ENCODE measurements around the gene TOMT. TPM values are rescaled to one million over a fixed set of nuclear protein-coding genes. Genes with fewer than 3 reads are reported as not detected.

The TOMT gene
- total RNA-seq, 1 donor from 2014 or later = not detected

- TF ChIP-seq CTCF (IDR thresholded peaks at IDR 0.05; ENCODE audit: partially characterized antibody, unreplicated experiment) = no peak
- H3K27ac Mint-ChIP-seq (ENCODE audit: unreplicated experiment) = no peak overlapping the region
- no peak for DNase-seq
- H3K9me3 Mint-ChIP-seq (ENCODE audit: unreplicated experiment) = no peaks in the 10 kb centered on the region
- peaks cover 15% of the 10 kb centered on the region for H3K36me3 Mint-ChIP-seq (ENCODE audit: unreplicated experiment)
- peaks cover 9% of the 10 kb centered on the region for H3K27me3 Mint-ChIP-seq (ENCODE audit: unreplicated experiment)
- H3K4me1 Mint-ChIP-seq (ENCODE audit: low read depth, unreplicated experiment) = no peaks in the 10 kb centered on the region
- H3K4me3 Mint-ChIP-seq (ENCODE audit: unreplicated experiment) = no peak overlapping the region
Observed at GRCh38 chr11:72122607-72123006, 16.9 kb downstream of the TOMT start.

- peaks cover 15% of the 10 kb centered on the region for H3K36me3 Mint-ChIP-seq (ENCODE audit: unreplicated experiment)
- H3K9me3 Mint-ChIP-seq (ENCODE audit: unreplicated experiment) = peaks cover 3% of the 10 kb centered on the region
- H3K27ac Mint-ChIP-seq (ENCODE audit: unreplicated experiment) = no peak overlapping the region
- no peaks in the 10 kb centered on the region for H3K4me1 Mint-ChIP-seq (ENCODE audit: low read depth, unreplicated experiment)
- no peak for DNase-seq
- H3K27me3 Mint-ChIP-seq (ENCODE audit: unreplicated experiment) = peaks cover 9% of the 10 kb centered on the region
- no peak for TF ChIP-seq CTCF (IDR thresholded peaks at IDR 0.05; ENCODE audit: partially characterized antibody, unreplicated experiment)
- no peak overlapping the region for H3K4me3 Mint-ChIP-seq (ENCODE audit: unreplicated experiment)
Observed at GRCh38 chr11:72123117-72123653, 17.5 kb downstream of the TOMT start.

- Mint-ChIP-seq H3K36me3 (ENCODE audit: unreplicated experiment) (peaks cover 22% of the 10 kb centered on the region), H3K4me3 (ENCODE audit: unreplicated experiment) (no peak overlapping the region), H3K4me1 (ENCODE audit: low read depth, unreplicated experiment) (no peaks in the 10 kb centered on the region), H3K9me3 (ENCODE audit: unreplicated experiment) (peaks cover 3% of the 10 kb centered on the region), H3K27ac (ENCODE audit: unreplicated experiment) (no peak overlapping the region), H3K27me3 (ENCODE audit: unreplicated experiment) (peaks cover 7% of the 10 kb centered on the region)
- no peak for TF ChIP-seq CTCF (IDR thresholded peaks at IDR 0.05; ENCODE audit: partially characterized antibody, unreplicated experiment)
- DNase-seq = no peak
Observed at GRCh38 chr11:72124046-72124445, 18.3 kb downstream of the TOMT start.

- H3K27ac Mint-ChIP-seq (ENCODE audit: unreplicated experiment) = no peak overlapping the region
- H3K27me3 Mint-ChIP-seq (ENCODE audit: unreplicated experiment) = peaks cover 9% of the 10 kb centered on the region
- no peaks in the 10 kb centered on the region for H3K4me1 Mint-ChIP-seq (ENCODE audit: low read depth, unreplicated experiment)
- no peak overlapping the region for H3K4me3 Mint-ChIP-seq (ENCODE audit: unreplicated experiment)
- peaks cover 3% of the 10 kb centered on the region for H3K9me3 Mint-ChIP-seq (ENCODE audit: unreplicated experiment)
- H3K36me3 Mint-ChIP-seq (ENCODE audit: unreplicated experiment) = peaks cover 24% of the 10 kb centered on the region
- no peak for DNase-seq
- no peak for TF ChIP-seq CTCF (IDR thresholded peaks at IDR 0.05; ENCODE audit: partially characterized antibody, unreplicated experiment)
Observed at GRCh38 chr11:72125956-72126355, 20.2 kb downstream of the TOMT start.

GRCh38 chr11:72127923-72128322 lies 22.2 kb downstream of the TOMT start:
- Mint-ChIP-seq H3K36me3 (ENCODE audit: unreplicated experiment) (peaks cover 22% of the 10 kb centered on the region), H3K4me1 (ENCODE audit: low read depth, unreplicated experiment) (no peaks in the 10 kb centered on the region), H3K4me3 (ENCODE audit: unreplicated experiment) (no peak overlapping the region), H3K27me3 (ENCODE audit: unreplicated experiment) (peaks cover 9% of the 10 kb centered on the region), H3K9me3 (ENCODE audit: unreplicated experiment) (peaks cover 3% of the 10 kb centered on the region), H3K27ac (ENCODE audit: unreplicated experiment) (no peak overlapping the region)
- DNase-seq = no peak
- TF ChIP-seq CTCF (IDR thresholded peaks at IDR 0.05; ENCODE audit: partially characterized antibody, unreplicated experiment) = no peak
